ENCODE measurements around the gene VPS26C.
"Not testable (repeated sequence)": the region's sequence is repeated elsewhere in the genome, so short reads cannot be mapped to it uniquely, and the experiment has no call there.

Gene VPS26C

GRCh38 chr21:37231671-37232070, 35.5 kb downstream of the VPS26C start:
- H3K36me3 ChIP-seq (ENCODE audit: control insufficient read depth in 2 of 2, insufficient read depth in 2 of 2, low read length in 2 of 2), result peaks cover 63 to 73% of the 10 kb centered on the region in 2 donors
- no peak overlapping the region for H3K27ac ChIP-seq (ENCODE audit: low read depth in 2 of 2, low read length in 2 of 2)
- H3K27me3 ChIP-seq (ENCODE audit: control insufficient read depth in 2 of 2, insufficient read depth in 2 of 2, low read length in 2 of 2), result no peaks in the 10 kb centered on the region
- no peaks in the 10 kb centered on the region for H3K4me1 ChIP-seq (ENCODE audit: control insufficient read depth in 2 of 2, insufficient read depth in 2 of 2, low read length in 2 of 2)
- no peak overlapping the region for H3K9ac ChIP-seq (ENCODE audit: low read depth in 1 of 2, low read length in 2 of 2)
- H3K4me3 ChIP-seq (ENCODE audit: low read length in 2 of 2), result no peak overlapping the region
- H3K9me3 ChIP-seq (ENCODE audit: control insufficient read depth in 2 of 2, low read length in 2 of 2), result no peaks in the 10 kb centered on the region

DNA sequence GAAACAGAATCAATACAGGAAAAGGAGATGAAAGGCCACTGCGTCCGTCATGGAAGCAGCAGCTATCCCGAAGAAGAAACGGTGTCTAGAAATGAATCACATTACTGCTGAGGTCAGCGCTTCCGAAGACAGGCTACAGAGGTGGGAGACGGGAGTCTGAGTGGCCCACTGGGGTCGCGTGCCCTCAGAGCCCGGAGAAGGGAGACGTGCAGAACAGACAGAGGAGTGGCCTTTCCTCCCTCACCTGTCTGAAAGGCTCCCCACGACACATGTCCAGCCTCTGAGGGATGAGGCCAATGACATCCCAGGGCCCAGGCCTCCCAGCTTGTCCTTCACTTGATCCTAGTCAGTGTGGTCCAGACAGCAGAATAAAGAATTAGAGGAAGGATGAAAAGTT, 35.9 kb downstream of the VPS26C start:
- Histone ChIP-seq H3K36me3 (ENCODE audit: control insufficient read depth in 2 of 2, insufficient read depth in 2 of 2, low read length in 2 of 2) (peaks cover 63 to 76% of the 10 kb centered on the region in 2 donors), H3K9ac (ENCODE audit: low read depth in 1 of 2, low read length in 2 of 2) (no peak overlapping the region), H3K27ac (ENCODE audit: low read depth in 2 of 2, low read length in 2 of 2) (no peak overlapping the region), H3K4me3 (ENCODE audit: low read length in 2 of 2) (no peak overlapping the region), H3K4me1 (ENCODE audit: control insufficient read depth in 2 of 2, insufficient read depth in 2 of 2, low read length in 2 of 2) (no peaks in the 10 kb centered on the region), H3K27me3 (ENCODE audit: control insufficient read depth in 2 of 2, insufficient read depth in 2 of 2, low read length in 2 of 2) (no peaks in the 10 kb centered on the region), H3K9me3 (ENCODE audit: control insufficient read depth in 2 of 2, low read length in 2 of 2) (no peaks in the 10 kb centered on the region)

- H3K36me3 ChIP-seq (ENCODE audit: control insufficient read depth in 2 of 2, insufficient read depth in 2 of 2, low read length in 2 of 2), result peaks cover 64 to 77% of the 10 kb centered on the region in 2 donors
- no peaks in the 10 kb centered on the region for H3K4me1 ChIP-seq (ENCODE audit: control insufficient read depth in 2 of 2, insufficient read depth in 2 of 2, low read length in 2 of 2)
- no peak overlapping the region for H3K27ac ChIP-seq (ENCODE audit: low read depth in 2 of 2, low read length in 2 of 2)
- no peak overlapping the region for H3K9ac ChIP-seq (ENCODE audit: low read depth in 1 of 2, low read length in 2 of 2)
- no peaks in the 10 kb centered on the region for H3K9me3 ChIP-seq (ENCODE audit: control insufficient read depth in 2 of 2, low read length in 2 of 2)
- no peak overlapping the region for H3K4me3 ChIP-seq (ENCODE audit: low read length in 2 of 2)
- no peaks in the 10 kb centered on the region for H3K27me3 ChIP-seq (ENCODE audit: control insufficient read depth in 2 of 2, insufficient read depth in 2 of 2, low read length in 2 of 2)
Observed at GRCh38 chr21:37230632-37231248, 36.4 kb downstream of the VPS26C start.

GRCh38 chr21:37228003-37228400, 39.1 kb downstream of the VPS26C start:
- Histone ChIP-seq H3K27me3 (ENCODE audit: control insufficient read depth in 2 of 2, insufficient read depth in 2 of 2, low read length in 2 of 2) (no peaks in the 10 kb centered on the region), H3K4me1 (ENCODE audit: control insufficient read depth in 2 of 2, insufficient read depth in 2 of 2, low read length in 2 of 2) (no peaks in the 10 kb centered on the region), H3K9ac (ENCODE audit: low read depth in 1 of 2, low read length in 2 of 2) (no peak overlapping the region), H3K27ac (ENCODE audit: low read depth in 2 of 2, low read length in 2 of 2) (no peak overlapping the region), H3K4me3 (ENCODE audit: low read length in 2 of 2) (no peak overlapping the region), H3K9me3 (ENCODE audit: control insufficient read depth in 2 of 2, low read length in 2 of 2) (no peaks in the 10 kb centered on the region), H3K36me3 (ENCODE audit: control insufficient read depth in 2 of 2, insufficient read depth in 2 of 2, low read length in 2 of 2) (peaks cover 75 to 83% of the 10 kb centered on the region in 2 donors)

- Histone ChIP-seq H3K27me3 (ENCODE audit: control insufficient read depth in 2 of 2, insufficient read depth in 2 of 2, low read length in 2 of 2) (no peaks in the 10 kb centered on the region), H3K9ac (ENCODE audit: low read depth in 1 of 2, low read length in 2 of 2) (no peak overlapping the region), H3K36me3 (ENCODE audit: control insufficient read depth in 2 of 2, insufficient read depth in 2 of 2, low read length in 2 of 2) (peaks cover 69 to 77% of the 10 kb centered on the region in 2 donors), H3K27ac (ENCODE audit: low read depth in 2 of 2, low read length in 2 of 2) (no peak overlapping the region), H3K4me1 (ENCODE audit: control insufficient read depth in 2 of 2, insufficient read depth in 2 of 2, low read length in 2 of 2) (no peaks in the 10 kb centered on the region), H3K4me3 (ENCODE audit: low read length in 2 of 2) (no peak overlapping the region), H3K9me3 (ENCODE audit: control insufficient read depth in 2 of 2, low read length in 2 of 2) (no peaks in the 10 kb centered on the region)
Observed at GRCh38 chr21:37227071-37228002, 39.8 kb downstream of the VPS26C start.

DNA sequence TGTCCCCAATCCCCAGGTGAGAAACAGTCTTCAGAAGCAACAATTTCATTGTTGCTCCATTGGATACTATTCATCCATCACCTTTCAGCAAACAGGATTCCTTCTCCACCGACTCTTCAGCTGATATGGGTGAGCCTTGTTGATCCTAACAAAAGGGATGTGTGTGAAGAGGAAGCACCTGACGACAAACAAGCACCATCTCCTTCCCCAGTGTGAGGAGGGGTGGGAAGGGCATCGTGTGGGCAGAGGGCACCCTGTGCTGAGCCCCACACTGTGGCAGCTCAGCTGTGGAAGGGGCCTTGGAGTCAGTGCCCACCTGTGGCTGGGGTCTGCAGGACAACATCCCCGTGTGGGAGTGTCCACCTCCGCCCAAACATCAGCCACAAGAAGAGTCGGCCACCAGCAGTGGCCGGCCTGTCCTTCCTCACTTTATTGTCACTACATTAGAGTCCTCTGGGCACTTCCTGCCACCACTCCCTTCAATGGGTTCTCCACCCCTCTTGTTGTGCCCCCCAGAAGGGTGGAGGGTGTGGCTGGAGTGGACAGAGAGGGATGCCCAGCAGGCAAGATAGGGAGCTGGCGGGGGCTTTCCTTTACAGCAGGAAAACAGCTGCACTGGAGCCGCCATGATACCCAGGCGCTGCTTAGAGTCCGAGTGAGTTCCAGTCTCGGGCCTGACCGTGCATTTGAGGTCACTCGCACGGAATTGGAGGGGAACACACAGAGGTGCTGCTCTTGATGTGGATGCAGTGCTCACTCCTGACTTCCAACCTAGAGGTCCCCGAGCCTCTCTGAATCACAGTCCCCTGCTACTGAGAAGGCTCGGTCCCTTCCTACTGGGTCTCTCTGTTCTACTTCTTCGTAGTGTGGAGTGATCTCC, 40.9 kb downstream of the VPS26C start:
- Histone ChIP-seq H3K4me3 (ENCODE audit: low read length in 2 of 2) (no peak overlapping the region), H3K9me3 (ENCODE audit: control insufficient read depth in 2 of 2, low read length in 2 of 2) (no peaks in the 10 kb centered on the region), H3K36me3 (ENCODE audit: control insufficient read depth in 2 of 2, insufficient read depth in 2 of 2, low read length in 2 of 2) (peaks cover 59 to 66% of the 10 kb centered on the region in 2 donors), H3K27ac (ENCODE audit: low read depth in 2 of 2, low read length in 2 of 2) (no peak overlapping the region), H3K27me3 (ENCODE audit: control insufficient read depth in 2 of 2, insufficient read depth in 2 of 2, low read length in 2 of 2) (no peaks in the 10 kb centered on the region), H3K4me1 (ENCODE audit: control insufficient read depth in 2 of 2, insufficient read depth in 2 of 2, low read length in 2 of 2) (peaks cover 2% of the 10 kb centered on the region in 2 donors), H3K9ac (ENCODE audit: low read depth in 1 of 2, low read length in 2 of 2) (no peak overlapping the region)

DNA sequence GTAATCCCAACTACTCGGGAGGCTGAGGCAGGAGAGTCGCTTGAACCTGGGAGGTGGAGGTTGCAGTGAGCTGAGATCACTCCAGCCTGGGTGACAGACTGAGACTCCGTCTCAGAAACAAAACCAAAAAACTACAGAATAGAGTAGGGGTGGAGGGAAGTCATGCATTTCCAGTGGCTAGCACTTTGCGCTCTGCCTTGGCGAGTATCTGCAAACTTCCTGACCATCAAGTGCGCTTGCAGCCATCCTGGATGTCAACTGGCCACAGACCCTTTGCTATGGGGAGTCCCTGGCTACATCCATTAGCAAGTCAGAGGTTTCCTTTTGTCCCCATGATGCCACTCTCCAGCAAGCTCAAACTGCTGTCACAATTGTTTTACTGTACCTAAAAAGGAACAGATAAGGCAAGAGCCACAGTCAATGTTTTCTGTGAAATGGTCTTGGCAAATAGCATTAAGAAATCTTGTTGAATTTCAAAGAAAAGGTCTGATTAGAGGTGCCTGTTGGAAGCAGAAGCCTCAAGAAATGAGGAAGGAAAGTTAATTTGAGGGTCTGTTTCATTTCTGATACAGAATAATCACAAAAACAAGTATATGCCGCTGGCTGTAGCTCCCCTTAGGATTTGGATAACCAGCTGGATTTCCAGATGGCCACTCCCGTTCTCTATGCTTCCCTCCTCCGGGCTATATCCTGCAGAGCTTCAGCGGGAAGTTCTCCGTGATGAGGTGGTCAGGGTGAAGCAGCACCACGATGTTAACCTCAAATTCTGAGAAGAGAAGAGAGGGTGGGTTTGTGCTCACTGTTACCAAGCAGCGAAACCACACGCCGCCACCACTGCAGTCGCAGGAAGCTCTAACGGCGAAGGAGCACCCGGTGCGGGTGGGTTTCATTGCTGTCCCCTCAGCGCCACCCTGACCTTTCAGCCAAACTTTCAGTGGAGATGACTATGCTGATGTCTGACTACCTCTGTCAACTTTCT, 42.0 kb downstream of the VPS26C start:
- H3K27me3 ChIP-seq (ENCODE audit: control insufficient read depth in 2 of 2, insufficient read depth in 2 of 2, low read length in 2 of 2), result no peaks in the 10 kb centered on the region
- H3K9me3 ChIP-seq (ENCODE audit: control insufficient read depth in 2 of 2, low read length in 2 of 2), result no peaks in the 10 kb centered on the region
- no peak overlapping the region for H3K9ac ChIP-seq (ENCODE audit: low read depth in 1 of 2, low read length in 2 of 2)
- no peak overlapping the region for H3K4me3 ChIP-seq (ENCODE audit: low read length in 2 of 2)
- peaks cover 6 to 8% of the 10 kb centered on the region in 2 donors for H3K4me1 ChIP-seq (ENCODE audit: control insufficient read depth in 2 of 2, insufficient read depth in 2 of 2, low read length in 2 of 2)
- no peak overlapping the region for H3K27ac ChIP-seq (ENCODE audit: low read depth in 2 of 2, low read length in 2 of 2)
- peaks cover 52 to 58% of the 10 kb centered on the region in 2 donors for H3K36me3 ChIP-seq (ENCODE audit: control insufficient read depth in 2 of 2, insufficient read depth in 2 of 2, low read length in 2 of 2)

GRCh38 chr21:37223804-37224345, 43.3 kb downstream of the VPS26C start:
- H3K27ac ChIP-seq (ENCODE audit: low read depth in 2 of 2, low read length in 2 of 2), result no peak overlapping the region
- peaks cover 49 to 50% of the 10 kb centered on the region in 2 donors for H3K36me3 ChIP-seq (ENCODE audit: control insufficient read depth in 2 of 2, insufficient read depth in 2 of 2, low read length in 2 of 2)
- no peaks in the 10 kb centered on the region for H3K27me3 ChIP-seq (ENCODE audit: control insufficient read depth in 2 of 2, insufficient read depth in 2 of 2, low read length in 2 of 2)
- no peak overlapping the region for H3K9ac ChIP-seq (ENCODE audit: low read depth in 1 of 2, low read length in 2 of 2)
- no peaks in the 10 kb centered on the region for H3K9me3 ChIP-seq (ENCODE audit: control insufficient read depth in 2 of 2, low read length in 2 of 2)
- H3K4me3 ChIP-seq (ENCODE audit: low read length in 2 of 2), result no peak overlapping the region
- H3K4me1 ChIP-seq (ENCODE audit: control insufficient read depth in 2 of 2, insufficient read depth in 2 of 2, low read length in 2 of 2), result peaks cover 8% of the 10 kb centered on the region in 2 donors

GRCh38 chr21:37222248-37222647, 44.9 kb downstream of the VPS26C start:
- not testable (repeated sequence) for H3K9ac ChIP-seq (ENCODE audit: low read depth in 1 of 2, low read length in 2 of 2); H3K4me3 ChIP-seq (ENCODE audit: low read length in 2 of 2); H3K27me3 ChIP-seq (ENCODE audit: control insufficient read depth in 2 of 2, insufficient read depth in 2 of 2, low read length in 2 of 2); H3K27ac ChIP-seq (ENCODE audit: low read depth in 2 of 2, low read length in 2 of 2); H3K9me3 ChIP-seq (ENCODE audit: control insufficient read depth in 2 of 2, low read length in 2 of 2); H3K4me1 ChIP-seq (ENCODE audit: control insufficient read depth in 2 of 2, insufficient read depth in 2 of 2, low read length in 2 of 2)
- H3K36me3 ChIP-seq (ENCODE audit: control insufficient read depth in 2 of 2, insufficient read depth in 2 of 2, low read length in 2 of 2), result peaks cover 33 to 34% of the 10 kb centered on the region in 2 donors

Data from mucosa of rectum (tissue), 2 donors.